Measurements from ENCODE around the gene NSDHL. TPM values are rescaled to one million over a fixed set of nuclear protein-coding genes. Genes with fewer than 3 reads are reported as not detected.

Gene NSDHL
- total RNA-seq, 4 donors from 2014 or later = 17.8 to 38.8 (median 26.9) TPM

GRCh38 chrX:152818356-152818755 is 12.5 kb upstream of the NSDHL start:
- no peak for TF ChIP-seq CTCF (IDR thresholded peaks at IDR 0.05; ENCODE audit: low read depth)

GRCh38 chrX:152819266-152819665 is 11.6 kb upstream of the NSDHL start:
- TF ChIP-seq CTCF (IDR thresholded peaks at IDR 0.05; ENCODE audit: low read depth) = no peak

- TF ChIP-seq CTCF (IDR thresholded peaks at IDR 0.05; ENCODE audit: low read depth) = no peak
Observed at GRCh38 chrX:152819732-152820131, 11.1 kb upstream of the NSDHL start.

GRCh38 chrX:152821145-152821765 is 9.6 kb upstream of the NSDHL start:
- no peak for TF ChIP-seq CTCF (IDR thresholded peaks at IDR 0.05; ENCODE audit: low read depth)

GRCh38 chrX:152822383-152823086 is 8.3 kb upstream of the NSDHL start:
- TF ChIP-seq CTCF (IDR thresholded peaks at IDR 0.05; ENCODE audit: low read depth) = no peak

- no peak for TF ChIP-seq CTCF (IDR thresholded peaks at IDR 0.05; ENCODE audit: low read depth)
Observed at GRCh38 chrX:152823657-152824056, 7.2 kb upstream of the NSDHL start.

- TF ChIP-seq CTCF (IDR thresholded peaks at IDR 0.05; ENCODE audit: low read depth) = no peak
Observed at GRCh38 chrX:152824841-152825374, 6.0 kb upstream of the NSDHL start.

Measured in subcutaneous adipose tissue (tissue), 4 donors.